H1 (cell line): Measurements from ENCODE around the gene FAM50A. TPM values are rescaled to one million over a fixed set of nuclear protein-coding genes. Genes with fewer than 3 reads are reported as not detected.

Experiments used
- CTCF ChIA-PET: fragments of 300-600 bp; sonication (Branson Sonifier 250); formaldehyde crosslinking; loops from one replicate; lab custom pipeline; 2021; ENCODE audit not compliant: partially characterized antibody; lab: Charles Lee
- POLR2A ChIA-PET: fragments of 300-600 bp; sonication (Branson Sonifier 250); formaldehyde crosslinking; loops from one replicate; lab custom pipeline; 2021; ENCODE audit warnings: inconsistent platforms; ENCODE audit not compliant: partially characterized antibody; lab: Charles Lee
- DNase-seq, 2 experiments: peaks; one replicate each; pipeline versions ENCODE4 v3.0.0 to v3.0.0-alpha.2; 2010 to 2022; ENCODE audit warnings: low spot score in 2 of 2, low read depth in 1 of 2, mixed read lengths in 1 of 2
- FAIRE-seq: peaks from 2 replicates; lab custom pipeline; 2011; peaks lifted over from hg19 to GRCh38; lab: Jason Lieb, UNC
- H2AFZ ChIP-seq: 2 replicates; pipeline ENCODE4 v1.8.1; 2012; ENCODE audit warnings: low read length, inconsistent platforms
- H2AK5ac ChIP-seq: 2 replicates; pipeline ENCODE4 v1.6.1; 2013; ENCODE audit warnings: low read depth, low read length
- H2BK120ac ChIP-seq: replicated peaks from 2 replicates; pipeline ENCODE3; 2013; ENCODE audit warnings: low read depth, low read length, inconsistent platforms
- H2BK12ac ChIP-seq: 2 replicates; pipeline ENCODE4 v1.6.1; 2013; ENCODE audit warnings: low read depth, low read length
- H2BK15ac ChIP-seq: 2 replicates; pipeline ENCODE4 v1.6.1; 2013; ENCODE audit warnings: low read length
- H2BK20ac ChIP-seq: 2 replicates; pipeline ENCODE4 v1.6.1; 2013; ENCODE audit warnings: low read length
- H2BK5ac ChIP-seq: 2 replicates; pipeline ENCODE4 v1.6.1; 2013; ENCODE audit warnings: low read depth, low read length
- H3K14ac ChIP-seq: 2 replicates; pipeline ENCODE4 v1.6.1; 2013; ENCODE audit warnings: inconsistent platforms; ENCODE audit not compliant: insufficient read length
- H3K18ac ChIP-seq: 2 replicates; pipeline ENCODE4 v1.6.1; 2013; ENCODE audit warnings: low read length; ENCODE audit errors: extremely low read depth
- H3K23ac ChIP-seq: 2 replicates; pipeline ENCODE4 v1.6.1; 2013; ENCODE audit warnings: inconsistent platforms; ENCODE audit not compliant: insufficient read length
- H3K23me2 ChIP-seq: 2 replicates; pipeline ENCODE4 v1.6.1; 2013; ENCODE audit warnings: low read depth, low read length
- H3K27ac ChIP-seq: 2 replicates; pipeline ENCODE4 v1.6.1; 2011; ENCODE audit warnings: low read depth, low read length, inconsistent platforms
- H3K27me3 ChIP-seq, 4 experiments: replicated peaks in 1 of 4; 1 replicate in 1 of 4; 2 replicates in 3 of 4; pipeline versions ENCODE4 v1.6.1 to v1.8.1; 2011 to 2013; ENCODE audit warnings: low read length in 3 of 4, mild to moderate bottlenecking in 3 of 4, inconsistent platforms in 2 of 4, mixed read lengths in 2 of 4, moderate library complexity in 1 of 4; ENCODE audit not compliant: control insufficient read depth in 3 of 4, insufficient read depth in 3 of 4; ENCODE audit errors: extremely low read depth in 1 of 4
- H3K36me3 ChIP-seq, 4 experiments: 2 replicates each; pipeline versions ENCODE4 v1.6.1 to v1.8.1; 2011 to 2013; ENCODE audit warnings: mild to moderate bottlenecking in 4 of 4, low read length in 3 of 4, moderate library complexity in 2 of 4, control low read depth in 1 of 4, inconsistent platforms in 1 of 4; ENCODE audit not compliant: insufficient read depth in 4 of 4, control insufficient read depth in 2 of 4
- H3K4ac ChIP-seq: replicated peaks from 2 replicates; pipeline ENCODE3; 2013; ENCODE audit warnings: low read length, low read depth, mixed read lengths, inconsistent platforms; ENCODE audit not compliant: insufficient read length
- H3K4me1 ChIP-seq, 4 experiments: replicated peaks in 1 of 4; 1 replicate in 1 of 4; 2 replicates in 3 of 4; pipeline versions ENCODE4 v1.6.1 to v1.8.1; 2011 to 2013; ENCODE audit warnings: low read length in 3 of 4, inconsistent platforms in 2 of 4, mixed read lengths in 1 of 4; ENCODE audit not compliant: insufficient read depth in 4 of 4, control insufficient read depth in 3 of 4
- H3K4me2 ChIP-seq, 2 experiments: 2 replicates each; pipeline versions ENCODE4 v1.6.1 to v1.8.1; 2011 to 2013; ENCODE audit warnings: low read depth in 2 of 2, low read length in 2 of 2, control low read depth in 1 of 2, inconsistent platforms in 1 of 2, mild to moderate bottlenecking in 1 of 2; ENCODE audit not compliant: insufficient read depth in 1 of 2
- H3K4me3 ChIP-seq, 4 experiments: fragments of 200-600, 300-600 bp in 1 of 4; sonication (generic), shearing (Covaris generic), sonication (Bioruptor Twin) in 1 of 4; 2 replicates each; pipeline versions ENCODE4 v1.5.1 to v1.8.1; 2011 to 2016; ENCODE audit warnings: low read length in 4 of 4, low read depth in 3 of 4, control low read depth in 2 of 4, inconsistent platforms in 2 of 4, mild to moderate bottlenecking in 2 of 4, mixed read lengths in 1 of 4, moderate library complexity in 1 of 4; ENCODE audit not compliant: insufficient read depth in 2 of 4; ENCODE audit errors: extremely low read depth in 1 of 4
- H3K56ac ChIP-seq: replicated peaks from 2 replicates; pipeline ENCODE3; 2013; ENCODE audit warnings: low read depth, mild to moderate bottlenecking, mixed read lengths, low read length, inconsistent platforms; ENCODE audit not compliant: insufficient read length
- H3K79me1 ChIP-seq: 2 replicates; pipeline ENCODE4 v1.6.1; 2013; ENCODE audit warnings: low read depth, low read length, control low read depth
- H3K79me2 ChIP-seq, 2 experiments: 2 replicates each; pipeline versions ENCODE4 v1.6.1 to v1.8.1; 2012 to 2013; ENCODE audit warnings: low read length in 2 of 2, mild to moderate bottlenecking in 2 of 2, inconsistent platforms in 1 of 2; ENCODE audit not compliant: insufficient read depth in 2 of 2, control insufficient read depth in 1 of 2
- H3K9ac ChIP-seq, 4 experiments: replicated peaks in 1 of 4; 1 replicate in 1 of 4; 2 replicates in 3 of 4; pipeline versions ENCODE4 v1.6.1 to v1.8.1; 2011 to 2013; ENCODE audit warnings: low read depth in 3 of 4, low read length in 3 of 4, control low read depth in 2 of 4, mild to moderate bottlenecking in 2 of 4, moderate library complexity in 2 of 4, inconsistent platforms in 1 of 4; ENCODE audit errors: extremely low read depth in 1 of 4
- H3K9me3 ChIP-seq, 2 experiments: 2 replicates each; pipeline versions ENCODE4 v1.6.1 to v1.8.1; 2012 to 2013; ENCODE audit warnings: mild to moderate bottlenecking in 2 of 2, moderate library complexity in 2 of 2, control low read depth in 1 of 2, inconsistent platforms in 1 of 2, low read depth in 1 of 2, low read length in 1 of 2, mixed read lengths in 1 of 2; ENCODE audit not compliant: insufficient read depth in 2 of 2
- H4K20me1 ChIP-seq, 2 experiments: replicated peaks in 1 of 2; 2 replicates each; pipeline versions ENCODE3 to v1.8.1; 2011 to 2013; ENCODE audit warnings: inconsistent platforms in 2 of 2, low read length in 2 of 2, mild to moderate bottlenecking in 1 of 2; ENCODE audit not compliant: insufficient read depth in 2 of 2, control insufficient read depth in 1 of 2
- H4K5ac ChIP-seq: 2 replicates; pipeline ENCODE4 v1.6.1; 2013; ENCODE audit warnings: low read length, low read depth, mixed read lengths, inconsistent platforms; ENCODE audit not compliant: insufficient read length
- H4K8ac ChIP-seq: 2 replicates; pipeline ENCODE4 v1.8.0; 2013; ENCODE audit warnings: mild to moderate bottlenecking, moderate library complexity, low read length, inconsistent platforms; ENCODE audit not compliant: insufficient read depth; ENCODE audit errors: extremely low read depth
- H4K91ac ChIP-seq: replicated peaks from 2 replicates; pipeline ENCODE3; 2013; ENCODE audit warnings: low read length, mixed read lengths, inconsistent platforms; ENCODE audit not compliant: insufficient read length
- POLR2A ChIP-seq, 2 experiments: IDR thresholded peaks; 1 replicate in 1 of 2; 2 replicates in 1 of 2; pipeline ENCODE4 v1.6.1; 2011; ENCODE audit warnings: low read depth in 2 of 2, low read length in 2 of 2, mild to moderate bottlenecking in 2 of 2; ENCODE audit errors: control extremely low read depth in 1 of 2
- POLR2AphosphoS5 ChIP-seq: IDR thresholded peaks from 2 replicates; pipeline ENCODE4 v1.6.1; 2011; ENCODE audit warnings: low read depth, low read length
- WGBS, 2 experiments: shearing (Covaris generic) in 1 of 2; methylation state at CpG; one replicate each; pipeline versions ENCODE4 v1.1.6 to v1.1.7; 2013 to 2015; ENCODE audit warnings: low lambda C conversion rate in 2 of 2, mixed read lengths in 2 of 2, inconsistent platforms in 1 of 2, low coverage in 1 of 2, missing lambda C conversion rate in 1 of 2; ENCODE audit not compliant: insufficient replicate concordance in 2 of 2, insufficient coverage in 1 of 2, insufficient read length in 1 of 2; ENCODE audit errors: extremely low coverage in 1 of 2, missing lambda C conversion rate in 1 of 2; 5-methylcytosine and 5-hydroxymethylcytosine counted together
- polyA plus RNA-seq, 7 experiments: library from polyadenylated mRNA; depleted of rRNA in 3 of 7; stranded (reverse) in 5 of 7; unstranded in 2 of 7; fragments of >200 nt in 5 of 7; fragments of 200-250 nt in 2 of 7; gene quantifications; 1 replicate in 5 of 7; 2 replicates in 1 of 7; 4 replicates in 1 of 7; pipeline versions ENCODE4 v1.2.1 to v1.2.3, GENCODE V29; 2011 to 2013; ENCODE audit warnings: missing spikeins in 2 of 7, mixed read lengths in 2 of 7
- total RNA-seq: library from RNA; stranded (reverse); fragmentation: NEBNext Ultra II Directional; extraction: Animal tissue kit (Norgen Biotek cat#: 25700); gene quantifications from 2 replicates; pipeline ENCODE4 v1.2.1, GENCODE V29; 2021

The FAM50A gene
- total and polyA plus RNA-seq, 2 of the 8 experiments (the other 6 are each of a cell fraction or from before 2014, with no cell fraction given): 30.7 to 48.7 TPM

DNA sequence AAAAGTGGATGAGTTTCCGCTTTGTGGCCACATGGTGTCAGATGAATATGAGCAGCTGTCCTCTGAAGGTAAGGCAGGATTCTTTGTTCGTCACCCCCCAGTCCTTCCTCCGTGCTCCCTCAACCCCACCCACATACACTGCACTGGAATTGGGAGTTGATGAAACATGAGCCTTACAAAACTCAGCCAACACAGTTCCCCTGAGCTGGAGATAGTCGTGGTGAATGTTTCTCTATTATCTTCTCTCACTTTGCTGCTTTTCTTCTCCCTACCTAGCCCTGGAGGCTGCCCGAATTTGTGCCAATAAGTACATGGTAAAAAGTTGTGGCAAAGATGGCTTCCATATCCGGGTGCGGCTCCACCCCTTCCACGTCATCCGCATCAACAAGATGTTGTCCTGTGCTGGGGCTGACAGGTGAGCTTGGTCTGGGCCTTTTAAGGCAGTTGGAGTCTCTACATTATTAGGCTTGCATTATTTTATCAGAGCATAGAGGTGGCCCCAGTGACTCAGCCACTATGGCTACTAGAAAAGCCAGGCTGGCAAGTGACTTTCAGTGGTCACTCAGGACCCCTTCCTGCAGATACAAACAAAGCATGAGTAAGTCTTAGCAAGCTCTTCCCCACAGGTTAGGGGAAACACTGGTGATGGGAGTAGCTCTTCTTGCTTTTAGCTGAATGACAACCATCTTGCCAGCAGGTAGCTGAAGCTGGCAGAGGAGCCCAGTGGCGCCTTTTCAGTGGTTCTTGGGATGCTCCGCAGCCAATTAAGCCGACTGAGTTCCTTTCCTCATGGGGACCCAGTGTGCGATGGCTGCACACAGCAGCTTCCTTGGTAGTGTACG, 44.2 kb upstream of the FAM50A start:
- Histone ChIP-seq H3K27me3 (no peaks in the 10 kb centered on the region), H4K8ac (no peak overlapping the region), H3K23ac (no peak overlapping the region), H3K27ac (peak overlapping the region; percentile 79; the same call in 1 of the 2 replicates), H3K56ac (no peak overlapping the region), H3K4me3 (peak overlapping the region; percentile 82 to 99 (median 96)), H2AK5ac (no peak overlapping the region), H3K9ac (peak overlapping the region; percentile 59 to 99 (median 85)), H2BK5ac (no peak overlapping the region), H3K79me1 (no peaks in the 10 kb centered on the region), H4K91ac (no peak overlapping the region), H3K36me3 (peaks cover 13 to 25% (median 19%) of the 10 kb centered on the region in 4 experiments), H4K5ac (no peak overlapping the region), H3K4me2 (peak overlapping the region; percentile 72 to 85), H3K4ac (no peak overlapping the region), H2BK12ac (no peak overlapping the region), H2BK120ac (no peak overlapping the region), H2BK20ac (no peak overlapping the region), H3K18ac (no peak overlapping the region; the same call in 1 of the 2 replicates), H3K23me2 (peaks cover 6% of the 10 kb centered on the region; the same call in 1 of the 2 replicates), H3K9me3 (no peaks in the 10 kb centered on the region), H2BK15ac (no peak overlapping the region), H3K14ac (no peak overlapping the region), H3K4me1 (peaks cover 0 to 6% (median 0%) of the 10 kb centered on the region in 4 experiments; a peak in 2 of 7 replicates), H4K20me1 (peaks cover 3 to 4% of the 10 kb centered on the region in 2 experiments), H3K79me2 (peaks cover 0 to 15% of the 10 kb centered on the region in 2 experiments; a peak in 2 of 4 replicates), H2AFZ (no peak overlapping the region)
- ChIA-PET POLR2A (interaction anchor here (0.7 to 8.4 kb wide), 24 partner anchors 10 to 133 kb away, joined by 3 to 124 read pairs (median 5); partner anchors contain the start of genes ATP6AP1, DNASE1L1, EMD and FAM50A), CTCF (interaction anchor here (1.3 to 4.9 kb wide), 6 partner anchors 9 to 34 kb away, joined by 3 to 20 read pairs (median 5); partner anchors contain the start of genes DNASE1L1 and FLNA)
- no peak for DNase-seq
- TF ChIP-seq POLR2A (IDR thresholded peaks at IDR 0.05; ENCODE audit: control extremely low read depth in 1 of 2, low read depth in 2 of 2, low read length in 2 of 2): no peak
- TF ChIP-seq POLR2AphosphoS5: peak; percentile 79; the same call in 1 of the 2 replicates
- WGBS, 2 experiments: 64% methylated on average over 12 of the region's 14 CpGs; no CpG with 5 or more reads in 1 of the 2 experiments
- no peak for FAIRE-seq
